ENCODE measurements around the gene FAM20B.

FAM20B gene

DNA sequence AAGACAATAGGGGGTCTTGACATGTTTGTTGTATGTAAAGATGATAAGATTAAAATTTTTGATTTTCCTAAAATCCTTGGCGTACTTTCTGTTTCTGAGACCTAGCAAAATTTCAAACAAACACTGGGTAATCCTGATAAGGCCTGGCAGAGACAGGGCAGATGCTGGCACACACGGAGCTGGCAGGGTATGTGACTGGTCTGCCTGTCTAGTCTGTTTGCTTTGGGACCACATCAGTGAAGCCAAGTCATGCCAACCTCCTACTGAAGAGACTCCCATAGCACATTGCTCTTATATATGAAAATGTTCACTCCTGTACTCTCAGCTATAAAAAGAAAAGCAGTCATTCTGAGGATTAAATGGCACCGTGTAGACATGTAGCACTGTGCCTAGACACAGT is 70.2 kb downstream of the FAM20B start:
- DNase-seq: no peak

DNA sequence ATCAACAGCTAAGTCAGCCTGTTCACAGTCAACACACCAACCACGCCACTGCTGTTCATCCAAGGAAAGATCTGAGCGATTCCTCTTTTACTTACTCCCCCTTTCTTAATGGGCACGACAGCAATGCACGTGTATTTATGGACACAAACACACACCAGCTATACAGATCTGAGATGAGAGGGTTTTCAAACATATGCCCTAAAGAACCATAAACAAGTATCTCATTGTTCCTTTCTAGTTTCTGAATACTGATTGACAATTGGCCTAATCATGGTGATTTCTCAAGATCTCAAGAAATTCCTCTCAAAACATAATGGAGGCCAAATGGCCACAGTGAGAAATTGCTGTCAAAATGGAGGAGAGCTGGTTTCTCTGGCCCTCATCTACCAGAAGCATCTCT is 74.2 kb downstream of the FAM20B start:
- DNase-seq: no peak

- DNase-seq: no peak
Observed at GRCh38 chr1:179101566-179101965, 75.9 kb downstream of the FAM20B start.

GRCh38 chr1:179103999-179104398 is 78.3 kb downstream of the FAM20B start:
- no peak for DNase-seq

DNA sequence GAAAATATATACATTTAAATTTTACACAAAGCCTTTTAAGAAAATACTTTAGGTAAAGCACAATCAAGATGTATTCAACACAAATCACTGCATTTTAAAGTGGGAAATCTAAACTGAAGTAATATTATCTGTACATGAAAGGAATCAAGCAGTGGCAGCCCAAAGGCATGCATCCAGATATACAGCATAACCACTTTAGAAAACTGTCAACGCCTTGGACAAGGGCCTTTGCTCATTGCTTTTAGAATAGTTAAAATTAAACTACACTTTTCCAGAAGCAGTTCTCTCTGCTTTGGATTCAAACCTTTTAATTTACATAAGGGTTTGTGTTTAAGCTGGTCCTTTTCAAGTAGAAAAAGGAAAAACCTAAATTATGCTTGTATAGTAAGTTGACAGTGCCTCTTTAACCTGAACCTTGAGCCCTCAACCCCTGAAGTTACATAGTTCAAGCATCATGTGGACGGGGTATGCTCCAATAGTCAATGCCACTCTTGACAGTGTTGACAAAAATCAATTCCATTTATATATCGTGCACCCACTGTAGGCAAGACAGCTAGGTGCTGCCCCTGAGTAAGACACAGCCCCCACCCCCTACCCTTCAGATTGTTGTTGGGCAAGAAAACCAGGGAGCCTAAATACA is 79.0 kb downstream of the FAM20B start:
- no peak for DNase-seq

- DNase-seq: no peak
Observed at GRCh38 chr1:179105393-179105792, 79.7 kb downstream of the FAM20B start.

GRCh38 chr1:179107706-179108629 is 82.3 kb downstream of the FAM20B start:
- no peak for DNase-seq

DNA sequence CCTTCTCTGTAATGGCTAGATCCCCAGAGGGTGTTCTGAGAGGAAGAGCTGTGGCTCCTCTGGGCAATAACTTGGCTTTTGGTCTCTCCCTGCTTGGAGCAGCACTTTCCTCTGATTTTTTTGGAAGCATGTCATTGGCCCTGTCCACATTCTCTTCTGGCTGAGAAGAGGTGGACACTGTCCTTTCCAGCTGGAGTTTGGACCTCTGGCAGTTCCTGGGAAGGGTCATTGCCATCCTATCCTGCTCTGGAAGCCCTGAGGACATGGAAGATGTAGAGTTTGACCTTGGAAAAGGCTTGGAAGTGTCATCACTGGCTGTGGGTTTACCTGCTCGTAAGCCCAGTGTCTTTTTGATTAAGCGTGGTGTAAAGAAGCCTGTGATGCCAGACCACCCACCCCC is 83.0 kb downstream of the FAM20B start:
- DNase-seq: no peak

DNA sequence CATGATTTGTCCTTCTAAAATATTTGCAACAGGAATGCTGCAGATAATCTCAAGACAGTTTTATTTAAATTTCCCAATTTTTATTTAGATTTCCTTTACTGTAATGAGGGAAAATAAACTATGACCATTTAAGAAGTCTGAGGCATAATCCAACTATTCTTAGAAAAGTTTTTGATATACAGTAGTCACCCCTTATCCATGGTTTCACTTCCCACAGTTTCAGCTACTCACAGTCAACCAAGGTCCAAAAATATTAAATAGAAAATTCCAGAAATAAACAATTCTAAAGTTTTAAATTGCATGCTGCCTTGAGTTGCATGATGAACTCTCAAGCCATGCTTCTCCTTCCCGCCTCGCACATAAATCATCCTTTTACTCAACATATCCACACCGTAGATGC is 89.5 kb downstream of the FAM20B start:
- no peak for DNase-seq

DNA sequence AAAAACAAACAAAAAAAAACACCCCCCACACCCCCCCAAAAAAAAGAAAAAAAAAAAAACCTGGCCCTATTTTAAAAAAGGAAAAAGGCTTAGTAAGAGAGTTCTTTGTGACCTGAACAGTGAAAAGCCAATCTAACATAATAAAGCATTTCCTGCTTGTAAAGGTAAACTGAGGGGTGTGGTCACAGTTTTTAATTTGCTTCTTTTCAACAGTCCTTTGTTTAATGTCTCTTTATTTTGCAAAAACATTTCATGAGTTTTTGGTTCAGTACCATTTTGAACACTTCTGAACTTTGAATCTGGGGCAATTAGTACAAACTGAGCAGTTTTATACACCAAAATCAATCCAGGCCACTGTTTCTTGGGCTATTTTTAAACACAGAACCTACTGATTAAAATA is 93.8 kb downstream of the FAM20B start:
- DNase-seq: no peak

- no peak for DNase-seq
Observed at GRCh38 chr1:179120736-179121135, 95.0 kb downstream of the FAM20B start.

DNA sequence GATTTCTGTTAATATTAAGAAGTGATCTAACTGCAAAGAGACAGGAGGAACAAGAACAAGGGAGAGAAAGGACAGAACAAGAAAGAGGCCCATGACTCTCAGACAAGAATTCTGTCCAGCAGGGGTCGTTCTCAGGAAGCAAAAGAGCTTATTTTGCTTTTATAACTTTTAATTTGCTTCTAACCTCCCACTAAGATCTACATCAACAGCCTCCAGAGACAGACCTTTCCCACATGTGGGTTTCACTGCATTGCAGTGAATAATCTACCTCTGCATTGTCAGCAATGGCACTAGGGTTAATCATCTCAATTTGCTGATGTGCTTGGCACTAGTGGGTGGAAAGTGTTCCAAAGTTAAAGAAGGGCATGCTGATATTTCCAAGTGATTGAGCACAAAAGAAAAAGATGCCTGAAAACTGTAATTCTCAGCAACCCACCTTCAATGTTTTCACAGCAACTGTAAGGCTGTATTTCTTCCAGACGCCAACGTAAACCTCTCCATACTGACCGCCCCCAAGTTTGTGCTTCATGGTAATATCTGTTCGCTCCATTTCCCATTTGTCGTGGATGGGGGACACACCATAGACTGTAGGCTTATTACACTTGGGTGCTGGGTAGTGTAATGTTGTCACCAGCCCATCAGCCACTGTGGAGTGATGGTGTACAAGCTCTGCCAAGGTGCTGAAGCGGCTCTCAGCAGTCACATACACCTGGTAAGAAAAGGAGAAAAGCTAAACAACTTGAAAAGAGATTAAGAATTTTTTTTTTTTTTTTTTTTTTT is 95.7 kb downstream of the FAM20B start:
- no peak for DNase-seq

DNA sequence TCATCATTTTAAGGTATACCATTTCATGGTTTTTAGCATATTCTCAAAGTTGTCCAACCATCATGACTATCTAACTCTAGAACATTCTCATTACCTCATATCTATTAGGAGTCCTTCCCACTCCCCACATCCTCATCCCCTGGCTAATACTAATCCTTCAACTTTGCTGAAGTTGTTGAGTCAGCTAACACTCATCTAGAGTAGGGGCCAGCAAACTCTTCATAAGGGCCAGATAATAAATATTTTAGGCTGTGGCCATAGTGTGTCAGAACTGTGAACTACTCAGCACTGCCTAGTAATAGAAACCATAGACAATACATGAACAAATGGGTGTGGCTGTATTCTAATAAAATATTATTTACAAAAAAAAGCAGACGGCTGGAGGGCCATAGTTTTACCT is 99.2 kb downstream of the FAM20B start:
- DNase-seq: no peak

Measured in NK-92 treated with Interleukin-12 subunit alpha and Interleukin-12 subunit beta, amount 100 ng/mL, for 24 hours (cell line).